Fibroblast of lung (primary cell): ENCODE results near the gene PCLO. TPM values are rescaled to one million over a fixed set of nuclear protein-coding genes. Genes with fewer than 3 reads are reported as not detected.
"Not testable (repeated sequence)": the region's sequence is repeated elsewhere in the genome, so short reads cannot be mapped to it uniquely, and the experiment has no call there.

Source experiments
- DNase-seq, 2 donors: peaks; one replicate each; pipeline versions ENCODE4 v3.0.0 to v3.0.0-alpha.2; 2010; ENCODE audit warnings: low read depth in 2 of 2
- H2AFZ ChIP-seq: 2 replicates; pipeline ENCODE4 v1.5.1; 2012; ENCODE audit warnings: low read length, control low read depth, inconsistent platforms
- H3K27ac ChIP-seq: 2 replicates; pipeline ENCODE4 v1.5.1; 2011; ENCODE audit warnings: low read length, control low read depth; ENCODE audit not compliant: insufficient read depth
- H3K27me3 ChIP-seq: 2 replicates; pipeline ENCODE4 v1.5.1; 2011; ENCODE audit warnings: mild to moderate bottlenecking, low read length; ENCODE audit not compliant: control insufficient read depth, insufficient read depth
- H3K36me3 ChIP-seq: 2 replicates; pipeline ENCODE4 v1.5.1; 2011; ENCODE audit warnings: low read length; ENCODE audit not compliant: control insufficient read depth, insufficient read depth
- H3K4me1 ChIP-seq: 2 replicates; pipeline ENCODE4 v1.5.1; 2011; ENCODE audit warnings: low read length; ENCODE audit not compliant: control insufficient read depth, insufficient read depth; ENCODE audit errors: extremely low read depth
- H3K4me2 ChIP-seq: 2 replicates; pipeline ENCODE4 v1.5.1; 2011; ENCODE audit warnings: low read length, control low read depth; ENCODE audit not compliant: insufficient read depth; ENCODE audit errors: extremely low read depth
- H3K4me3 ChIP-seq, 4 experiments: fragments of 200-600 bp in 1 of 4; sonication (generic) in 1 of 4; replicated peaks in 1 of 4; 2 replicates each; pipeline ENCODE4 v1.5.1; 2011 to 2016; ENCODE audit warnings: low read length in 4 of 4, low read depth in 3 of 4, mild to moderate bottlenecking in 3 of 4, control low read depth in 2 of 4, inconsistent platforms in 1 of 4, mixed read lengths in 1 of 4; ENCODE audit not compliant: insufficient read depth in 1 of 4; ENCODE audit errors: control extremely low read depth in 1 of 4
- H3K79me2 ChIP-seq: 2 replicates; pipeline ENCODE4 v1.5.1; 2012; ENCODE audit warnings: mild to moderate bottlenecking, low read length, inconsistent platforms; ENCODE audit not compliant: control insufficient read depth, insufficient read depth
- H3K9ac ChIP-seq: 2 replicates; pipeline ENCODE4 v1.5.1; 2011; ENCODE audit warnings: mild to moderate bottlenecking, low read length, control low read depth; ENCODE audit not compliant: insufficient read depth
- H3K9me3 ChIP-seq: 2 replicates; pipeline ENCODE4 v1.5.1; 2012; ENCODE audit warnings: low read depth, low read length; ENCODE audit not compliant: control insufficient read depth, insufficient read depth
- H4K20me1 ChIP-seq: 2 replicates; pipeline ENCODE4 v1.5.1; 2011; ENCODE audit warnings: low read length; ENCODE audit not compliant: control insufficient read depth, insufficient read depth; ENCODE audit errors: extremely low read depth
- CTCF ChIP-seq, 2 donors: IDR thresholded peaks in 1 of 2; conservative IDR thresholded peaks in 1 of 2; 1 replicate in 1 of 2; 2 replicates in 1 of 2; pipeline ENCODE4 v1.5.1; 2011 to 2012; ENCODE audit warnings: low read length in 2 of 2, control low read depth in 1 of 2, inconsistent platforms in 1 of 2, low read depth in 1 of 2, mild to moderate bottlenecking in 1 of 2
- EZH2 ChIP-seq: IDR thresholded peaks from 2 replicates; pipeline ENCODE4 v1.5.1; 2012; ENCODE audit warnings: low read length, control low read depth, mild to moderate bottlenecking; ENCODE audit errors: missing control alignments
- polyA plus RNA-seq, 2 donors: library from polyadenylated mRNA; depleted of rRNA in 1 of 2; stranded (reverse) in 1 of 2; unstranded in 1 of 2; fragments of >200 nt; gene quantifications; 2 replicates each; pipeline ENCODE4 v1.2.1, GENCODE V29; 2011 to 2012; ENCODE audit warnings: missing spikeins in 1 of 2
- total RNA-seq: library from RNA; depleted of rRNA; stranded (reverse); fragments of >200 nt; gene quantifications from 2 replicates; pipeline ENCODE4 v1.2.1, GENCODE V29; 2014

Gene PCLO
- total and polyA plus RNA-seq, 2 donors (not counting 1 experiment from before 2014, with no cell fraction given) = 0.03 to 0.17 TPM

GRCh38 chr7:83032195-83032594 lies 130.5 kb downstream of the PCLO start:
- no peak overlapping the region for H3K9ac ChIP-seq
- no peak overlapping the region for H3K27ac ChIP-seq
- H3K79me2 ChIP-seq = no peaks in the 10 kb centered on the region
- H3K4me3 ChIP-seq = no peak overlapping the region
- H3K9me3 ChIP-seq = no peaks in the 10 kb centered on the region
- no peak overlapping the region for H3K4me2 ChIP-seq
- H2AFZ ChIP-seq = no peak overlapping the region
- H3K27me3 ChIP-seq = no peaks in the 10 kb centered on the region
- TF ChIP-seq CTCF (conservative IDR thresholded peaks at IDR 0.05 in 1 of 2, IDR thresholded peaks at IDR 0.05 in 1 of 2; ENCODE audit: low read depth in 1 of 2, low read length in 2 of 2) (no peak), EZH2 (no peak)
- no peaks in the 10 kb centered on the region for H4K20me1 ChIP-seq
- no peak for DNase-seq
- no peaks in the 10 kb centered on the region for H3K4me1 ChIP-seq
- H3K36me3 ChIP-seq = no peaks in the 10 kb centered on the region

DNA sequence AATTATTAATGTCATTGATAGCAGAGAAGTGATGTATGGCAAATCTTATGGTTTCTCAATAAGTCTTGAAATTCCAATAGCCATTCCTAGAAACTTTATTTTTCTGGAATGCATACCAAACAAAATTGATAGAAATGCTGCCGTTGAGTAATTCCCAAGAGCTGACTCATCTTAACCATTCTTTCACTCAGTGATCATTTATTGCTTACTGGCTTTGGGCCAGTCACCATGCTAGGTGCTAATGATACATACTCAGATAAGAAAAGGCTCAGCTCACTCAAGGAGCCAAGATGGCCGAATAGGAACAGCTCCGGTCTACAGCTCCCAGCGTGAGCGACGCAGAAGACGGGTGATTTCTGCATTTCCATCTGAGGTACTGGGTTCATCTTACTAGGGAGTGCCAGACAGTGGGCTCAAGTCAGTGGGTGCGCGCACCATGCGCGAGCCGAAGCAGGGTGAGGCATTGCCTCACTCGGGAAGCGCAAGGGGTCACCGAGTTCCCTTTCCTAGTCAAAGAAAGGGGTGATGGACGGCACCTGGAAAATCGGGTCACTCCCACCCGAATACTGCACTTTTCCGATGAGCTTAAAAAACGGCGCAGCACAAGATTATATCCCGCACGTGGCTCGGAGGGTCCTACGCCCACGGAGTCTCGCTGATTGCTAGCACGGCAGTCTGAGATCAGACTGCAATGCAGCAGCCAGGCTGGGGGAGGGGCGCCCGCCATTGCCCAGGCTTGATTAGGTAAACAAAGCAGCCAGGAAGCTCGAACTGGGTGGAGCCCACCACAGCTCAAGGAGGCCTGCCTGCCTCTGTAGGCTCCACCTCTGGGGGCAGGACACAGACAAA lies 138.6 kb downstream of the PCLO start:
- not testable (repeated sequence) for H3K36me3 ChIP-seq
- peak; percentile 18 to 73 for DNase-seq

DNA sequence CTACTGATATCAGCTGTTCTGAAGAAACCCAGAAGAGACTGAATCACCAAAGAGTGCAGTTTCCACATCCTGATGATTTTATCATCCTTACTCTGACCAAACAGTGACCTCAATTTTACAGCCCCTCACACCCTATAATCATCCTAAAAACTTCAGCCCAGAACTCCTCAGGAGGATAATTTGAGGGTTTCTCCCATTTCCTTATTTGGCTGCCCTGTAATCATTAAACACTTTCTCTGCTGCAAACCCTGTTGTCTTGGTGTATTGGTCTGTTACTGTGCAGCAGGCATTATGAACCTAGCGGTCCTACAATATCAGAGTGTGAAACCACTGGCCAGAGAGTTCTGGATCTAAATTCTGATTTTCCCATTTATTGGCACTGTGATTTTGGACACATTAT lies 141.7 kb downstream of the PCLO start:
- Histone ChIP-seq H3K4me3 (no peak overlapping the region), H3K79me2 (no peaks in the 10 kb centered on the region), H3K27me3 (no peaks in the 10 kb centered on the region), H3K9ac (no peak overlapping the region), H3K4me2 (no peak overlapping the region), H3K4me1 (no peaks in the 10 kb centered on the region), H3K9me3 (no peaks in the 10 kb centered on the region), H2AFZ (no peak overlapping the region), H3K36me3 (no peaks in the 10 kb centered on the region), H4K20me1 (no peaks in the 10 kb centered on the region), H3K27ac (no peak overlapping the region)
- no peak for DNase-seq
- TF ChIP-seq CTCF (conservative IDR thresholded peaks at IDR 0.05 in 1 of 2, IDR thresholded peaks at IDR 0.05 in 1 of 2; ENCODE audit: low read depth in 1 of 2, low read length in 2 of 2) (no peak), EZH2 (no peak)

More for the DNA sequence above, 138.6 kb downstream of the PCLO start:
- not testable (repeated sequence) for H3K4me2 ChIP-seq, H3K9me3 ChIP-seq, H4K20me1 ChIP-seq, H3K27me3 ChIP-seq, H2AFZ ChIP-seq, H3K27ac ChIP-seq, H3K4me1 ChIP-seq, H3K4me3 ChIP-seq, H3K79me2 ChIP-seq, H3K9ac ChIP-seq
